ENCODE measurements around the gene ZFYVE21. TPM values are rescaled to one million over a fixed set of nuclear protein-coding genes. Genes with fewer than 3 reads are reported as not detected.

ZFYVE21 gene
- total RNA-seq, 2 donors from 2014 or later = 15.3 to 16.4 TPM

Other genes with a start within 250 kb of the ZFYVE21 start
- gene CKB, start 193.0 kb upstream of the ZFYVE21 start, total RNA-seq = 1 to 10 TPM; 2.6 to 9.4 TPM
- 1 to 10 TPM; 5.6 to 9.2 TPM for gene TRMT61A, start 186.6 kb upstream of the ZFYVE21 start, total RNA-seq
- 10 to 100 TPM; 15.6 to 24.1 TPM for gene BAG5, start 153.2 kb upstream of the ZFYVE21 start, total RNA-seq
- 10 to 100 TPM; 14.1 to 39.9 TPM for gene COA8, start 152.8 kb upstream of the ZFYVE21 start, total RNA-seq
- 100 to 1,000 TPM; 114 to 137 TPM for gene KLC1, start 86.6 kb upstream of the ZFYVE21 start, total RNA-seq
- 10 to 100 TPM; 45.8 to 46.4 TPM for gene XRCC3, start 359 bp upstream of the ZFYVE21 start, total RNA-seq
- gene PPP1R13B, start 131.8 kb downstream of the ZFYVE21 start, total RNA-seq = 10 to 100 TPM; 11.7 to 12.1 TPM
- under 1 TPM; 0.10 to 0.68 TPM for gene TDRD9, start 212.6 kb downstream of the ZFYVE21 start, total RNA-seq
- not detected for gene RD3L, start 226.7 kb downstream of the ZFYVE21 start, total RNA-seq

All from activated naive CD4-positive, alpha-beta T cell treated with anti-CD3 and anti-CD28 coated beads, Interleukin-2, amount 50 U/mL, for 72 hours (primary cell).